BLaER1 (cell line): ENCODE measurements around the gene GUCA1C.

Experiments used
- H3K27ac ChIP-seq: shearing (Covaris generic); formaldehyde crosslinking; 2 replicates; pipeline ENCODE4 v1.8.1; 2022
- H3K27me3 ChIP-seq: shearing (Covaris generic); formaldehyde crosslinking; 2 replicates; pipeline ENCODE4 v1.8.1; 2022
- H3K36me3 ChIP-seq: shearing (Covaris generic); formaldehyde crosslinking; 2 replicates; pipeline ENCODE4 v1.8.1; 2022
- H3K4me1 ChIP-seq: shearing (Covaris generic); formaldehyde crosslinking; 2 replicates; pipeline ENCODE4 v1.8.1; 2022
- H3K4me2 ChIP-seq: shearing (Covaris generic); formaldehyde crosslinking; 2 replicates; pipeline ENCODE4 v1.8.1; 2022
- H3K4me3 ChIP-seq: shearing (Covaris generic); formaldehyde crosslinking; 2 replicates; pipeline ENCODE4 v1.8.1; 2022
- H3K9ac ChIP-seq: shearing (Covaris generic); formaldehyde crosslinking; 2 replicates; pipeline ENCODE4 v1.8.1; 2022
- H3K9me3 ChIP-seq: shearing (Covaris generic); formaldehyde crosslinking; 2 replicates; pipeline ENCODE4 v1.8.1; 2022
- H4K20me1 ChIP-seq: shearing (Covaris generic); formaldehyde crosslinking; 2 replicates; pipeline ENCODE4 v1.8.1; 2022
- Cebpa-rat ChIP-seq: shearing (Covaris generic); IDR thresholded peaks from 2 replicates; pipeline ENCODE4 v1.8.1; 2022

GUCA1C gene

GRCh38 chr3:108882762-108883161 lies 70.9 kb downstream of the GUCA1C start:
- Histone ChIP-seq H3K27ac (no peak overlapping the region), H3K4me1 (no peaks in the 10 kb centered on the region), H4K20me1 (no peaks in the 10 kb centered on the region), H3K4me3 (no peak overlapping the region), H3K9ac (no peak overlapping the region), H3K4me2 (no peak overlapping the region), H3K36me3 (no peaks in the 10 kb centered on the region), H3K27me3 (no peaks in the 10 kb centered on the region), H3K9me3 (no peaks in the 10 kb centered on the region)
- no peak for TF ChIP-seq Cebpa-rat

DNA sequence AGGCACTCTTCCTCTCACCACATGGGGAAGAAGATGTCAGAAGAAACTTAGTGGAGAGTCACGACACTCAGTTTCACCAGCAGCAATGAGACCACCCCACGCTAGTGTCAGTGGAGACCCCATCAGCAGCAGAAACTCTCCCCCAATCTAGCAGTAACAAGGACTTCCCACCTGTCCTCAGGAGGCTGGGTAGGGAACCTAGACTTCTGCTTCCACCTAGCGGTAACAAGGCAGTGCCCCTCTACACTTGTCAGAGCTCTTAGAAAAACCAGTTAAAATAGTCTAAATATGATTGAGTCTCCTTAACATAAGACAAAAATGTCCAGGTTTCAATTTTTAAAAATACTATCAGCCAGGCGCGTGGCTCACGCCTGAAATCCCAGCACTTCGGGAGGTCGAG lies 73.8 kb downstream of the GUCA1C start:
- H3K27ac ChIP-seq: no peak overlapping the region
- no peak overlapping the region for H3K4me2 ChIP-seq
- no peaks in the 10 kb centered on the region for H3K27me3 ChIP-seq
- no peaks in the 10 kb centered on the region for H3K4me1 ChIP-seq
- no peak overlapping the region for H3K4me3 ChIP-seq
- no peak for TF ChIP-seq Cebpa-rat
- H4K20me1 ChIP-seq: no peaks in the 10 kb centered on the region
- no peak overlapping the region for H3K9ac ChIP-seq
- no peaks in the 10 kb centered on the region for H3K9me3 ChIP-seq
- H3K36me3 ChIP-seq: no peaks in the 10 kb centered on the region

- H3K27ac ChIP-seq: no peak overlapping the region
- no peak overlapping the region for H3K4me2 ChIP-seq
- H3K4me3 ChIP-seq: no peak overlapping the region
- H3K36me3 ChIP-seq: no peaks in the 10 kb centered on the region
- no peaks in the 10 kb centered on the region for H3K4me1 ChIP-seq
- no peak for TF ChIP-seq Cebpa-rat
- H3K27me3 ChIP-seq: no peaks in the 10 kb centered on the region
- H3K9me3 ChIP-seq: no peaks in the 10 kb centered on the region
- H3K9ac ChIP-seq: no peak overlapping the region
- H4K20me1 ChIP-seq: no peaks in the 10 kb centered on the region
Measured at GRCh38 chr3:108877901-108878300, 75.8 kb downstream of the GUCA1C start.

GRCh38 chr3:108863799-108864135 lies 89.9 kb downstream of the GUCA1C start:
- no peaks in the 10 kb centered on the region for H3K27me3 ChIP-seq
- H3K9ac ChIP-seq: no peak overlapping the region
- H3K27ac ChIP-seq: no peak overlapping the region
- no peaks in the 10 kb centered on the region for H3K9me3 ChIP-seq
- no peaks in the 10 kb centered on the region for H3K36me3 ChIP-seq
- no peak for TF ChIP-seq Cebpa-rat
- H4K20me1 ChIP-seq: no peaks in the 10 kb centered on the region
- no peak overlapping the region for H3K4me3 ChIP-seq
- H3K4me1 ChIP-seq: no peaks in the 10 kb centered on the region
- no peak overlapping the region for H3K4me2 ChIP-seq

GRCh38 chr3:108862865-108863798 lies 90.5 kb downstream of the GUCA1C start:
- no peaks in the 10 kb centered on the region for H3K9me3 ChIP-seq
- H3K4me3 ChIP-seq: no peak overlapping the region
- no peak overlapping the region for H3K27ac ChIP-seq
- H3K4me2 ChIP-seq: no peak overlapping the region
- H4K20me1 ChIP-seq: no peaks in the 10 kb centered on the region
- no peaks in the 10 kb centered on the region for H3K36me3 ChIP-seq
- H3K27me3 ChIP-seq: no peaks in the 10 kb centered on the region
- H3K9ac ChIP-seq: no peak overlapping the region
- no peaks in the 10 kb centered on the region for H3K4me1 ChIP-seq
- TF ChIP-seq Cebpa-rat: no peak

DNA sequence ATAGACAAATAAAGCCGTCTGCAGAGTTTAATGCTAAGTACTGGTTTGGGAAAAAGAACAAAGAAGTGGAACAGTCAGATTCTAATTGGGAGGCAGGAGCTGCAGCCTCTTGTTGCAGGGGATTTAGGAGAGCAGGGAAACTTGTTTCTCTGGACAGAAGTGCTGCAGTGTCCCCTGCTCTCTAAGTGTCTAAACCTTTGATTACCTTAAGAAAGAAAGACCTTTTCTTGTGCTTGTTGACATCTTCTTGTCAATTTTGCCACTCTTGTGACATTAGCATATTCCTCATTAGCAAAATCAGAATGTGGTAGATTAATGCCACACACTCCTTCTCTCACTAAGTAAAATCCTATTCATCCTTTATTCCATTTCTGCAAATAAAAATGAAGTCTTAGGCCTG lies 92.3 kb downstream of the GUCA1C start:
- no peak overlapping the region for H3K27ac ChIP-seq
- no peaks in the 10 kb centered on the region for H3K9me3 ChIP-seq
- no peaks in the 10 kb centered on the region for H4K20me1 ChIP-seq
- no peaks in the 10 kb centered on the region for H3K36me3 ChIP-seq
- no peak overlapping the region for H3K4me2 ChIP-seq
- no peak overlapping the region for H3K9ac ChIP-seq
- no peak for TF ChIP-seq Cebpa-rat
- H3K4me3 ChIP-seq: no peak overlapping the region
- H3K27me3 ChIP-seq: no peaks in the 10 kb centered on the region
- H3K4me1 ChIP-seq: no peaks in the 10 kb centered on the region
